Measurements from ENCODE around the gene ARHGAP24. TPM values are rescaled to one million over a fixed set of nuclear protein-coding genes. Genes with fewer than 3 reads are reported as not detected.
A peak's percentile ranks its signal among the peaks of the same experiment; 100 is the strongest.

ARHGAP24 gene
- total RNA-seq, 6 experiments from 2014 or later: 4.0 to 7.3 (median 6.1) TPM

- H3K27ac ChIP-seq: no peak overlapping the region
- DNase-seq: no peak
- H3K27me3 ChIP-seq: no peaks in the 10 kb centered on the region
- no peak for TF ChIP-seq POLR2A (IDR thresholded peaks at IDR 0.05)
- TF ChIP-seq CTCF (IDR thresholded peaks at IDR 0.05): no peak
- no peaks in the 10 kb centered on the region for H3K36me3 ChIP-seq
- no peaks in the 10 kb centered on the region for H3K9me3 ChIP-seq
- no peak overlapping the region for H3K4me3 ChIP-seq
- intact Hi-C loops (cut with DNase I): no loop called here
- H3K4me1 ChIP-seq: peaks cover 0 to 8% (median 0%) of the 10 kb centered on the region in 4 donors
- peak in 3 of 4 donors; percentile 48 to 87 (median 82) for ATAC-seq
- WGBS (ENCODE audit: insufficient coverage, low coverage, low lambda C conversion rate, missing lambda C conversion rate): 35% methylated on average over 5 of the region's 5 CpGs
Observed at GRCh38 chr4:85509882-85510631, 35.1 kb downstream of the ARHGAP24 start.

GRCh38 chr4:85510632-85510984 lies 35.7 kb downstream of the ARHGAP24 start:
- intact Hi-C loops (cut with DNase I): no loop called here
- H3K9me3 ChIP-seq: no peaks in the 10 kb centered on the region
- TF ChIP-seq CTCF (IDR thresholded peaks at IDR 0.05) (no peak), POLR2A (IDR thresholded peaks at IDR 0.05) (no peak)
- WGBS (ENCODE audit: insufficient coverage, low coverage, low lambda C conversion rate, missing lambda C conversion rate): 70% methylated on average over 3 of the region's 3 CpGs
- no peaks in the 10 kb centered on the region for H3K36me3 ChIP-seq
- H3K27ac ChIP-seq: no peak overlapping the region
- ATAC-seq (no peak), DNase-seq (no peak)
- no peaks in the 10 kb centered on the region for H3K27me3 ChIP-seq
- H3K4me1 ChIP-seq: peaks cover 0 to 8% (median 0%) of the 10 kb centered on the region in 4 donors
- H3K4me3 ChIP-seq: no peak overlapping the region

GRCh38 chr4:85512446-85513205 lies 37.7 kb downstream of the ARHGAP24 start:
- H3K9me3 ChIP-seq: no peaks in the 10 kb centered on the region
- intact Hi-C loops (cut with DNase I): no loop called here
- WGBS (ENCODE audit: insufficient coverage, low coverage, low lambda C conversion rate, missing lambda C conversion rate): 13% methylated on average over 2 of the region's 2 CpGs
- no peaks in the 10 kb centered on the region for H3K36me3 ChIP-seq
- no peak overlapping the region for H3K4me3 ChIP-seq
- DNase-seq (no peak), ATAC-seq (no peak)
- TF ChIP-seq CTCF (IDR thresholded peaks at IDR 0.05) (no peak), POLR2A (IDR thresholded peaks at IDR 0.05) (no peak)
- peaks cover 0 to 8% (median 0%) of the 10 kb centered on the region in 4 donors for H3K4me1 ChIP-seq
- H3K27me3 ChIP-seq: no peaks in the 10 kb centered on the region
- H3K27ac ChIP-seq: no peak overlapping the region

GRCh38 chr4:85514117-85514516 lies 39.2 kb downstream of the ARHGAP24 start:
- no peak overlapping the region for H3K4me3 ChIP-seq
- TF ChIP-seq CTCF (IDR thresholded peaks at IDR 0.05): no peak
- peak in 1 of 4 donors; percentile 21 for ATAC-seq

More at GRCh38 chr4:85514117-85514516, 39.2 kb downstream of the ARHGAP24 start:
- intact Hi-C loops (cut with DNase I): no loop called here
- whole genome bisulfite sequencing (ENCODE audit: insufficient coverage, low coverage, low lambda C conversion rate, missing lambda C conversion rate): 50% methylated on average over 1 of the region's 1 CpG
- no peaks in the 10 kb centered on the region for H3K9me3 ChIP-seq
- no peak for DNase-seq
- peaks cover 0 to 8% (median 0%) of the 10 kb centered on the region in 4 donors for H3K4me1 ChIP-seq
- no peaks in the 10 kb centered on the region for H3K36me3 ChIP-seq
- no peak overlapping the region for H3K27ac ChIP-seq
- H3K27me3 ChIP-seq: no peaks in the 10 kb centered on the region

Measured in right lobe of liver (tissue), 6 donors.